Loucy (cell line): Measurements from ENCODE around the gene SPCS2.

Experiments
- EZH2phosphoT487 ChIP-seq: fragments of 200-600 bp; IDR thresholded peaks from 2 replicates; pipeline ENCODE4 v1.6.1; 2018; ENCODE audit warnings: antibody characterized with exemption, mild to moderate bottlenecking, moderate library complexity, borderline replicate concordance
- TF ChIP-seq, protein P1 (sequence below): fragments of 200-600 bp; sonication (generic); conservative IDR thresholded peaks from 2 replicates; pipeline ENCODE4 v1.5.1; 2014; ENCODE audit warnings: mild to moderate bottlenecking, antibody characterized with exemption, low read length

DNA sequence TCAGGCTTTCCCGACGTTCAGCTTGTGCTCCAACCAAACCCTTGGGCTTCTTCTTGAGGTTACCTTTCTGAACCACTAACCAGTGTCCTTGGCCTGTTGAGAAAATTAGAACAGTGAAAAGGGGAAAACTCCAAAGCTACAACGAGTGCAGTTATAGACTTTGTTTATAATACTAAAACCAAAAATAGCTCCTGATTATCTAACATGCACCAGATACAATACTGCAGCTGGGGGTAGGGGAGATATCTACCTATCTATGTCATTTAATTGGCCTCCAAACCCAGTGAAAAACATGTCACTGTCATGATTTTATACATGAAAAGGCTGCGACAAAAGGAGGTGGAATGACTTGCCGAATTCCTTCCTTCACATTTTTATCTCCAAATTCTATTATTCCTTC is 12.1 kb upstream of the SPCS2 start:
- TF ChIP-seq, protein P1, sequence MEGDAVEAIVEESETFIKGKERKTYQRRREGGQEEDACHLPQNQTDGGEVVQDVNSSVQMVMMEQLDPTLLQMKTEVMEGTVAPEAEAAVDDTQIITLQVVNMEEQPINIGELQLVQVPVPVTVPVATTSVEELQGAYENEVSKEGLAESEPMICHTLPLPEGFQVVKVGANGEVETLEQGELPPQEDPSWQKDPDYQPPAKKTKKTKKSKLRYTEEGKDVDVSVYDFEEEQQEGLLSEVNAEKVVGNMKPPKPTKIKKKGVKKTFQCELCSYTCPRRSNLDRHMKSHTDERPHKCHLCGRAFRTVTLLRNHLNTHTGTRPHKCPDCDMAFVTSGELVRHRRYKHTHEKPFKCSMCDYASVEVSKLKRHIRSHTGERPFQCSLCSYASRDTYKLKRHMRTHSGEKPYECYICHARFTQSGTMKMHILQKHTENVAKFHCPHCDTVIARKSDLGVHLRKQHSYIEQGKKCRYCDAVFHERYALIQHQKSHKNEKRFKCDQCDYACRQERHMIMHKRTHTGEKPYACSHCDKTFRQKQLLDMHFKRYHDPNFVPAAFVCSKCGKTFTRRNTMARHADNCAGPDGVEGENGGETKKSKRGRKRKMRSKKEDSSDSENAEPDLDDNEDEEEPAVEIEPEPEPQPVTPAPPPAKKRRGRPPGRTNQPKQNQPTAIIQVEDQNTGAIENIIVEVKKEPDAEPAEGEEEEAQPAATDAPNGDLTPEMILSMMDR, result no peak
- TF ChIP-seq EZH2phosphoT487, result no peak
